K562 (cell line): Measurements from ENCODE around the gene MAPRE2. TPM values are rescaled to one million over a fixed set of nuclear protein-coding genes. Genes with fewer than 3 reads are reported as not detected.
A peak's percentile ranks its signal among the peaks of the same experiment; 100 is the strongest.

Experiments
- ARID3A ChIP-seq: IDR thresholded peaks from 2 replicates; pipeline ENCODE4 v1.6.1; 2012; ENCODE audit warnings: low read depth, low read length, improper control_type of control experiment, borderline replicate concordance
- CCNT2 ChIP-seq: IDR thresholded peaks from 2 replicates; pipeline ENCODE4 v1.6.1; 2011; ENCODE audit warnings: borderline replicate concordance, low read depth, mild to moderate bottlenecking, moderate library complexity, mixed read lengths, low read length; ENCODE audit not compliant: insufficient read length; ENCODE audit errors: extremely low read depth
- CEBPB ChIP-seq: fragments of 450-650 bp; IDR thresholded peaks from 2 replicates; pipeline ENCODE4 v1.6.1; 2016; ENCODE audit warnings: missing genetic modification characterization, missing compliant biosample characterization
- CGGBP1 ChIP-seq: fragments of 250-450 bp; sonication (Bioruptor Pico); IDR thresholded peaks from 2 replicates; pipeline ENCODE4 v1.9.0; 2021; ENCODE audit warnings: mild to moderate bottlenecking
- EP300 ChIP-seq: IDR thresholded peaks from 2 replicates; pipeline ENCODE4 v1.6.1; 2012; ENCODE audit warnings: low read length, improper control_type of control experiment
- EP400 ChIP-seq: fragments of 450-650 bp; IDR thresholded peaks from 2 replicates; pipeline ENCODE4 v1.6.1; 2017; ENCODE audit warnings: antibody characterized with exemption, mild to moderate bottlenecking, moderate library complexity
- GTF3C2 ChIP-seq: IDR thresholded peaks from 3 replicates; pipeline ENCODE4 v1.6.1; 2011; ENCODE audit warnings: borderline replicate concordance, mild to moderate bottlenecking, moderate library complexity; ENCODE audit not compliant: insufficient read length; ENCODE audit errors: extremely low read depth
- HBP1 ChIP-seq: fragments of 450-650 bp; formaldehyde crosslinking; IDR thresholded peaks from 2 replicates; pipeline ENCODE4 v1.4.0; 2022; ENCODE audit warnings: missing genetic modification characterization
- HCFC1 ChIP-seq: IDR thresholded peaks from 2 replicates; pipeline ENCODE4 v1.6.1; 2012; ENCODE audit warnings: low read depth, low read length, improper control_type of control experiment
- MTF1 ChIP-seq: fragments of 250-450 bp; sonication (Bioruptor Pico); IDR thresholded peaks from 2 replicates; pipeline ENCODE4 v1.9.0; 2021; ENCODE audit warnings: moderate library complexity, mild to moderate bottlenecking, inconsistent platforms, borderline replicate concordance
- POLR2G ChIP-seq: fragments of 200-400 bp; formaldehyde crosslinking; IDR thresholded peaks from 2 replicates; pipeline ENCODE4 v1.6.1; 2017; ENCODE audit warnings: low read depth, mild to moderate bottlenecking, antibody characterized with exemption, low read length, moderate library complexity
- PPARD ChIP-seq: fragments of 250-450 bp; sonication (Bioruptor Pico); IDR thresholded peaks from 2 replicates; pipeline ENCODE4 v1.8.0; 2022; ENCODE audit warnings: inconsistent platforms, mild to moderate bottlenecking, moderate library complexity
- PTRF ChIP-seq: fragments of 450-650 bp; IDR thresholded peaks from 2 replicates; pipeline ENCODE4 v1.6.1; 2016; ENCODE audit warnings: mild to moderate bottlenecking, missing genetic modification characterization, missing compliant biosample characterization
- RFX7 ChIP-seq: fragments of 250-450 bp; sonication (Bioruptor Pico); IDR thresholded peaks from 2 replicates; pipeline ENCODE4 v1.5.1; 2021; ENCODE audit warnings: mild to moderate bottlenecking
- TFAP4 ChIP-seq: sonication (generic); formaldehyde crosslinking; IDR thresholded peaks from 2 replicates; pipeline ENCODE4 v1.8.0; 2022; ENCODE audit warnings: missing genetic modification reagents, mild to moderate bottlenecking, moderate library complexity, borderline replicate concordance
- ZNF384 ChIP-seq: IDR thresholded peaks from 2 replicates; pipeline ENCODE4 v1.6.1; 2012; ENCODE audit warnings: low read depth, low read length, improper control_type of control experiment
- ZNF589 ChIP-seq: fragments of 200-800 bp; sonication (Bioruptor generic); IDR thresholded peaks from 2 replicates; pipeline ENCODE4 v1.6.1; 2016; ENCODE audit warnings: low read depth, missing genetic modification characterization, missing compliant biosample characterization
- ZNF778 ChIP-seq: fragments of 450-650 bp; formaldehyde crosslinking; IDR thresholded peaks from 2 replicates; pipeline ENCODE4 v1.4.0; 2020; ENCODE audit warnings: mild to moderate bottlenecking, moderate library complexity
- polyA plus RNA-seq, 8 experiments: library from polyadenylated mRNA; depleted of rRNA in 4 of 8; stranded (reverse) in 5 of 8; unstranded in 3 of 8; fragments of >200 nt; fragmentation: Nextera tagmentation in 2 of 8; fragmentation: Illumina TruSeq in 1 of 8; extraction: Ambion mirVana in 2 of 8; extraction: Trizol in 1 of 8; gene quantifications; 2 replicates each; pipeline versions ENCODE4 v1.2.1 to v1.2.3, GENCODE V29; 2011 to 2014; ENCODE audit warnings: inconsistent platforms in 1 of 8, missing spikeins in 1 of 8
- total RNA-seq, 7 experiments: library from RNA; depleted of rRNA in 6 of 7; stranded (reverse); fragments of >200 nt in 6 of 7; fragmentation: Illumina TruSeq in 2 of 7; extraction: Trizol in 2 of 7; gene quantifications; 2 replicates each; pipeline versions ENCODE4 v1.2.1 to v1.2.3, GENCODE V29; 2011 to 2021; ENCODE audit warnings: low replicate concordance in 1 of 7

The MAPRE2 gene
- total and polyA plus RNA-seq, 9 of the 15 experiments (the other 6 are each of a cell fraction or from before 2014, with no cell fraction given), result 32.3 to 70.7 (median 40.7) TPM

GRCh38 chr18:35110554-35111485 lies 69.6 kb downstream of the MAPRE2 start (continued):
- TF ChIP-seq GTF3C2, result no peak
- no peak for TF ChIP-seq CGGBP1 (CRISPR knock-in tag)
- TF ChIP-seq EP400, result peak; percentile 81
- TF ChIP-seq MTF1, result no peak
- no peak for TF ChIP-seq TFAP4 (CRISPR knock-in tag)
- TF ChIP-seq RFX7 (CRISPR knock-in tag), result no peak
- TF ChIP-seq POLR2G, result no peak
- peak; percentile 100 for TF ChIP-seq ARID3A
- no peak for TF ChIP-seq PPARD (CRISPR knock-in tag)
- TF ChIP-seq CEBPB (tag), result no peak
- no peak for TF ChIP-seq ZNF778 (CRISPR knock-in tag)
- 0 out of 2 replicates have a peak, but pooled peaks have one; percentile 69 for TF ChIP-seq ZNF589 (CRISPR knock-in tag)
- no peak for TF ChIP-seq HCFC1
- no peak for TF ChIP-seq HBP1 (CRISPR knock-in tag)
- peak; percentile 99 for TF ChIP-seq EP300
- TF ChIP-seq PTRF (tag), result no peak
- TF ChIP-seq CCNT2, result peak; percentile 94
- TF ChIP-seq ZNF384, result peak; percentile 55; the same call in 1 of the 2 replicates
